PC-3 (cell line): ENCODE results near the gene RHOBTB3. TPM values are rescaled to one million over a fixed set of nuclear protein-coding genes. Genes with fewer than 3 reads are reported as not detected.

Experiments used
- ATAC-seq: fragments of 200-7000 bp; cut with Tn5 transposase; 2 replicates; pipeline ENCODE4 v1.9.1; 2020; ENCODE audit warnings: mild to moderate bottlenecking, moderate library complexity
- BruUV-seq: library from RNA; stranded (reverse); fragments of 400-500 nt; replicated peaks from 2 replicates; lab custom pipeline; 2021; lab: Mats Ljungman, UMichigan
- CTCF ChIA-PET: fragments of 300-600 bp; sonication (Branson Sonifier 250); formaldehyde crosslinking; loops from one replicate; lab custom pipeline; 2022; ENCODE audit warnings: antibody characterized with exemption; lab: Charles Lee
- POLR2A ChIA-PET: fragments of 300-600 bp; sonication (Branson Sonifier 250); formaldehyde crosslinking; loops from one replicate; lab custom pipeline; 2022; ENCODE audit warnings: antibody characterized with exemption; ENCODE audit not compliant: unreplicated experiment; lab: Charles Lee
- DNase-seq: peaks from one replicate; pipeline ENCODE4 v3.0.0-alpha.2; 2015
- H2AFZ ChIP-seq: fragments of 300-600 bp; sonication (generic); 2 replicates; pipeline ENCODE4 v1.6.0; 2016; ENCODE audit warnings: antibody characterized with exemption, low read length
- H3F3A ChIP-seq: fragments of 300-600 bp; sonication (generic); one replicate; pipeline ENCODE4 v1.6.0; 2017; ENCODE audit warnings: antibody characterized with exemption, low read length, control low read depth, mild to moderate bottlenecking; ENCODE audit not compliant: unreplicated experiment
- H3K27ac ChIP-seq: fragments of 300-600 bp; sonication (generic); 2 replicates; pipeline ENCODE4 v1.5.1; 2016; ENCODE audit warnings: mild to moderate bottlenecking, low read length
- H3K27me3 ChIP-seq: fragments of 300-600 bp; sonication (generic); 2 replicates; pipeline ENCODE4 v1.6.1; 2016; ENCODE audit warnings: low read length, mixed read lengths
- H3K36me3 ChIP-seq: fragments of 300-600 bp; sonication (generic); 2 replicates; pipeline ENCODE4 v1.6.1; 2016; ENCODE audit warnings: low read depth, mixed run types, low read length, mixed read lengths
- H3K4me1 ChIP-seq: fragments of 300-600 bp; sonication (generic); 2 replicates; pipeline ENCODE4 v1.5.1; 2016; ENCODE audit warnings: low read length; ENCODE audit not compliant: insufficient read depth
- H3K4me2 ChIP-seq: fragments of 300-600 bp; sonication (generic); 2 replicates; pipeline ENCODE4 v1.6.0; 2016; ENCODE audit warnings: low read length
- H3K4me3 ChIP-seq: fragments of 300-600 bp; sonication (generic); 2 replicates; pipeline ENCODE4 v1.5.1; 2016; ENCODE audit warnings: mild to moderate bottlenecking, low read length, mixed read lengths
- H3K79me2 ChIP-seq: fragments of 300-600 bp; sonication (generic); 2 replicates; pipeline ENCODE4 v1.6.1; 2017; ENCODE audit warnings: low read length, mixed read lengths
- H3K9ac ChIP-seq: fragments of 300-600 bp; sonication (generic); 2 replicates; pipeline ENCODE4 v1.6.0; 2016; ENCODE audit warnings: mild to moderate bottlenecking, low read length
- H3K9me2 ChIP-seq: fragments of 300-600 bp; sonication (generic); replicated peaks from 2 replicates; pipeline ENCODE4 v1.6.1; 2016; ENCODE audit warnings: mixed run types, low read length, mixed read lengths
- H3K9me3 ChIP-seq: fragments of 300-600 bp; sonication (generic); 2 replicates; pipeline ENCODE4 v1.6.1; 2016; ENCODE audit warnings: low read length, mixed read lengths
- H4K20me1 ChIP-seq: fragments of 300-600 bp; sonication (generic); 2 replicates; pipeline ENCODE4 v1.6.1; 2016; ENCODE audit warnings: low read length, mixed read lengths
- EZH2 ChIP-seq: fragments of 300-600 bp; sonication (generic); IDR thresholded peaks from one replicate; pipeline ENCODE4 v1.6.1; 2017; ENCODE audit warnings: antibody characterized with exemption, mild to moderate bottlenecking, low read length; ENCODE audit not compliant: unreplicated experiment
- EZH2phosphoT487 ChIP-seq: fragments of 300-600 bp; sonication (generic); IDR thresholded peaks from 2 replicates; pipeline ENCODE4 v1.6.1; 2018; ENCODE audit warnings: mild to moderate bottlenecking, antibody characterized with exemption, low read length, borderline replicate concordance
- intact Hi-C: fragments of 100-400 bp; cut with micrococcal nuclease; formaldehyde crosslinking; loops from 2 replicates; pipeline ENCODE4 v1.9.0; 2023
- total RNA-seq: library from RNA; depleted of rRNA; stranded (reverse); fragments of >200 nt; gene quantifications from 2 replicates; pipeline ENCODE4 v1.2.3, GENCODE V29; 2014
- TF ChIP-seq, protein P1 (sequence below): fragments of 300-600 bp; sonication (generic); conservative IDR thresholded peaks from 2 replicates; pipeline ENCODE4 v1.5.1; 2017; ENCODE audit warnings: antibody characterized with exemption, low read depth, mild to moderate bottlenecking, low read length

Gene RHOBTB3
- total RNA-seq, 1 experiment from 2014 or later: 16.3 TPM

DNA sequence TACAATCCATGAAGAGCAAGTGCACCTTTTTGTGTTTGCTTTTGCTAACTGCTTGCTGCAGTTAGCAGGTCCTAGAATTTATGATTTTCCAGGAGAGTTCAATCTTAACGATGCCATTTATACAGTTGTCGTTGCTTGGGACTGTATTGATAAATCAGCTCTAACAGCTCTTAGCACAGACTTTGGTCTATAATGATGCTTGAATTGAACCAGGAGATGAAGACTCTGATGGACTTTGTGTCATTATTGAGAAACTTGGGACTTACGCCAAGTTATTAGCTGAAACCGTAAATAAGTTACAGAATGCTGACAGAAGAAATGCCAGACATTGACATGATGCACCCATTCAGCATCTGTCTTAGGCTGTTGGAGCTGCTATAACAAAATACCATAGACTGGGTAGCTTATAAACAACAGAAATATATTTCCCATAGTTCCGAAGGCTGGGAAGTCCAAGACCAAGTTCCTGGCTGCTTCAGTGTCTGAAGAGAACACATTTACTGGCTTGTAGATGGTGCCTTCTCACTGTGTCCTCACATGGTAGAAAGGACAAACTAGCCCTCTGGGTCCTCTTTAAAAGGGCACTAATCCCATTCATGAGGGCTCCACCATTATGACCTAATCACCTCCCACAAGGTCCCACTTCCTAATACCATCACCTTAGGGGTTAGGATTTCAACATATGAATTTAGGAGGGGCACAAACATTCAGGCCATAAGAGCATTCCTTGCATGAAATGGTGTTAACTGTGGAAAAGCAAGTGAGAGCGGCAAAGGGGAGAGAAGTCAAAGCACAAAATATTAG, 73.8 kb downstream of the RHOBTB3 start:
- H3K27ac ChIP-seq: no peak overlapping the region
- no peak overlapping the region for H3K4me2 ChIP-seq
- H3K4me1 ChIP-seq: peaks cover 9% of the 10 kb centered on the region
- H3K79me2 ChIP-seq: no peaks in the 10 kb centered on the region
- no peak overlapping the region for H2AFZ ChIP-seq
- DNase-seq: no peak
- ChIA-PET CTCF (no interaction called here), POLR2A (no interaction called here)
- ATAC-seq: no peak
- no peaks in the 10 kb centered on the region for H4K20me1 ChIP-seq
- no peaks in the 10 kb centered on the region for H3K9me2 ChIP-seq
- no peaks in the 10 kb centered on the region for H3K27me3 ChIP-seq
- intact Hi-C loops: no loop called here
- H3K36me3 ChIP-seq: no peaks in the 10 kb centered on the region
- H3K9me3 ChIP-seq: no peaks in the 10 kb centered on the region
- no peak overlapping the region for H3K9ac ChIP-seq
- TF ChIP-seq EZH2 (no peak), EZH2phosphoT487 (no peak)
- TF ChIP-seq, protein P1, sequence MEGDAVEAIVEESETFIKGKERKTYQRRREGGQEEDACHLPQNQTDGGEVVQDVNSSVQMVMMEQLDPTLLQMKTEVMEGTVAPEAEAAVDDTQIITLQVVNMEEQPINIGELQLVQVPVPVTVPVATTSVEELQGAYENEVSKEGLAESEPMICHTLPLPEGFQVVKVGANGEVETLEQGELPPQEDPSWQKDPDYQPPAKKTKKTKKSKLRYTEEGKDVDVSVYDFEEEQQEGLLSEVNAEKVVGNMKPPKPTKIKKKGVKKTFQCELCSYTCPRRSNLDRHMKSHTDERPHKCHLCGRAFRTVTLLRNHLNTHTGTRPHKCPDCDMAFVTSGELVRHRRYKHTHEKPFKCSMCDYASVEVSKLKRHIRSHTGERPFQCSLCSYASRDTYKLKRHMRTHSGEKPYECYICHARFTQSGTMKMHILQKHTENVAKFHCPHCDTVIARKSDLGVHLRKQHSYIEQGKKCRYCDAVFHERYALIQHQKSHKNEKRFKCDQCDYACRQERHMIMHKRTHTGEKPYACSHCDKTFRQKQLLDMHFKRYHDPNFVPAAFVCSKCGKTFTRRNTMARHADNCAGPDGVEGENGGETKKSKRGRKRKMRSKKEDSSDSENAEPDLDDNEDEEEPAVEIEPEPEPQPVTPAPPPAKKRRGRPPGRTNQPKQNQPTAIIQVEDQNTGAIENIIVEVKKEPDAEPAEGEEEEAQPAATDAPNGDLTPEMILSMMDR: no peak
- no peaks in the 10 kb centered on the region for H3F3A ChIP-seq
- BruUV-seq: no TSS peak
- no peak overlapping the region for H3K4me3 ChIP-seq

DNA sequence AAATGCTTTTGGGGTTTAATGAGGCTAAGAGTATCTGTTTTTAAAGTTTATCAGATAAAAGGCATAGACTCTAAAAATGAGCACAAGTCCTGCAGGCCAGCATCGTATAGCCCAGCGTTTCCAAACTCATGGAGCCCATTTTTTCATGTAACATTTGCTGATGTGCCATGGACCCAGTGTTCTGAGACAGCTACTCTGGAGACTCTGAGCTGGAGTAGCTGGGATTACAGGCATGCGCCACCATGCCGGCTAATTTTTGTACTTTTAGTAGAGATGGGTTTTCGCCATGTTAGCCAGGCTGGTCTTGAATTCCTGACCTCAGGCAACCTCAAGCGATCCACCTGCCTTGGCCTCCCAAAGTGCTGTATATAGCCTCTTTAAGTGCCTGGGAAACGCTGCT, 75.6 kb downstream of the RHOBTB3 start:
- Histone ChIP-seq H3K36me3 (no peaks in the 10 kb centered on the region), H4K20me1 (no peaks in the 10 kb centered on the region), H3K27ac (no peak overlapping the region), H3K27me3 (no peaks in the 10 kb centered on the region), H3K79me2 (no peaks in the 10 kb centered on the region), H3K9me3 (no peaks in the 10 kb centered on the region), H3K9me2 (no peaks in the 10 kb centered on the region), H2AFZ (no peak overlapping the region), H3K4me2 (no peak overlapping the region), H3K4me3 (no peak overlapping the region), H3K9ac (no peak overlapping the region), H3K4me1 (peaks cover 21% of the 10 kb centered on the region), H3F3A (no peaks in the 10 kb centered on the region)
- TF ChIP-seq, protein P1: no peak
- no peak for TF ChIP-seq EZH2phosphoT487
- no peak for TF ChIP-seq EZH2
- DNase-seq (no peak), ATAC-seq (no peak)
- intact Hi-C loops: no loop called here
- ChIA-PET CTCF (no interaction called here), POLR2A (no interaction called here)
- no TSS peak for BruUV-seq
